ENCODE results near the gene FDXACB1.
A peak's percentile ranks its signal among the peaks of the same experiment; 100 is the strongest.

The FDXACB1 gene

GRCh38 chr11:111878849-111879636 is at the start of gene FDXACB1, which contains the start of gene CFAP68:
Gene FDXACB1 (minus strand): TSS chr11:111879165. CDS start chr11:111879132, 33 bp downstream.
Gene CFAP68 (plus strand): TSS chr11:111879541. CDS start chr11:111879561, 20 bp downstream.
- Histone ChIP-seq H3K36me3 (replicated peaks; ENCODE audit: insufficient read depth, low read length) (no peaks in the 10 kb centered on the region), H3F3A (ENCODE audit: insufficient read depth, low read length) (peaks cover 7% of the 10 kb centered on the region), H3K4me3 (ENCODE audit: low read length) (peak within 1 kb of the TSS; percentile 81), H3K9me3 (replicated peaks; ENCODE audit: insufficient read depth, low read length) (no peaks in the 10 kb centered on the region), H4K20me1 (ENCODE audit: insufficient read depth, low read length) (no peaks in the 10 kb centered on the region), H3K27me3 (replicated peaks; ENCODE audit: insufficient read depth, low read length) (no peaks in the 10 kb centered on the region), H3K9me2 (replicated peaks; ENCODE audit: insufficient read depth, low read length) (no peaks in the 10 kb centered on the region), H2AFZ (ENCODE audit: low read length) (peak within 1 kb of the TSS; percentile 89), H3K4me1 (ENCODE audit: low read length) (peaks cover 7% of the 10 kb centered on the region; the same call in 1 of the 2 replicates), H3K27ac (ENCODE audit: low read length) (peak within 1 kb of the TSS; percentile 93), H3K9ac (ENCODE audit: low read length) (peak within 1 kb of the TSS; percentile 85), H3K4me2 (ENCODE audit: low read depth, low read length) (peak within 1 kb of the TSS; percentile 85), H3K79me2 (ENCODE audit: low read length) (peaks cover 8% of the 10 kb centered on the region)
- TF ChIP-seq CTCF (IDR thresholded peaks at IDR 0.05; ENCODE audit: low read length) (peak; percentile 83), EZH2 (optimal IDR thresholded peaks at IDR 0.05; ENCODE audit: low read depth, low read length) (no peak)
- peak; percentile 98 for DNase-seq

GRCh38 chr11:111926505-111927391 is 47.8 kb upstream of the FDXACB1 start:
- Histone ChIP-seq H3K36me3 (replicated peaks; ENCODE audit: insufficient read depth, low read length) (no peaks in the 10 kb centered on the region), H3K27me3 (replicated peaks; ENCODE audit: insufficient read depth, low read length) (no peaks in the 10 kb centered on the region)
- TF ChIP-seq CTCF (IDR thresholded peaks at IDR 0.05; ENCODE audit: low read length) (no peak), EZH2phosphoT487 (IDR thresholded peaks at IDR 0.05; ENCODE audit: low read length) (no peak), EZH2 (optimal IDR thresholded peaks at IDR 0.05; ENCODE audit: low read depth, low read length) (no peak)

GRCh38 chr11:111925953-111926352 is 47.0 kb upstream of the FDXACB1 start:
- no peaks in the 10 kb centered on the region for H3K79me2 ChIP-seq (ENCODE audit: low read length)
- no peaks in the 10 kb centered on the region for H4K20me1 ChIP-seq (ENCODE audit: insufficient read depth, low read length)
- H3K4me2 ChIP-seq (ENCODE audit: low read depth, low read length) = peak overlapping the region; percentile 90
- H3F3A ChIP-seq (ENCODE audit: insufficient read depth, low read length) = peaks cover 7% of the 10 kb centered on the region; the same call in 1 of the 2 replicates
- no peak for TF ChIP-seq EZH2 (optimal IDR thresholded peaks at IDR 0.05; ENCODE audit: low read depth, low read length)
- no peak for TF ChIP-seq EZH2phosphoT487 (IDR thresholded peaks at IDR 0.05; ENCODE audit: low read length)
- TF ChIP-seq CTCF (IDR thresholded peaks at IDR 0.05; ENCODE audit: low read length) = no peak
- no peaks in the 10 kb centered on the region for H3K27me3 ChIP-seq (replicated peaks; ENCODE audit: insufficient read depth, low read length)
- peaks cover 6% of the 10 kb centered on the region for H3K4me1 ChIP-seq (ENCODE audit: low read length)
- H3K9ac ChIP-seq (ENCODE audit: low read length) = peak overlapping the region; percentile 54; the same call in 1 of the 2 replicates
- peak overlapping the region; percentile 54 for H3K4me3 ChIP-seq (ENCODE audit: low read length)
- no peak for DNase-seq
- H3K27ac ChIP-seq (ENCODE audit: low read length) = peak overlapping the region; percentile 72; the same call in 1 of the 2 replicates
- H3K36me3 ChIP-seq (replicated peaks; ENCODE audit: insufficient read depth, low read length) = no peaks in the 10 kb centered on the region
- peak overlapping the region; percentile 73 for H2AFZ ChIP-seq (ENCODE audit: low read length)
- H3K9me3 ChIP-seq (replicated peaks; ENCODE audit: insufficient read depth, low read length) = no peaks in the 10 kb centered on the region
- H3K9me2 ChIP-seq (replicated peaks; ENCODE audit: insufficient read depth, low read length) = no peaks in the 10 kb centered on the region

More at GRCh38 chr11:111926505-111927391, 47.8 kb upstream of the FDXACB1 start:
- peak overlapping the region; percentile 72 for H3K27ac ChIP-seq (ENCODE audit: low read length)
- no peaks in the 10 kb centered on the region for H3K9me2 ChIP-seq (replicated peaks; ENCODE audit: insufficient read depth, low read length)
- DNase-seq = peak; percentile 97
- peak overlapping the region; percentile 60 for H3K4me3 ChIP-seq (ENCODE audit: low read length)
- H3K4me2 ChIP-seq (ENCODE audit: low read depth, low read length) = peak overlapping the region; percentile 90
- H2AFZ ChIP-seq (ENCODE audit: low read length) = peak overlapping the region; percentile 82
- H4K20me1 ChIP-seq (ENCODE audit: insufficient read depth, low read length) = no peaks in the 10 kb centered on the region
- H3F3A ChIP-seq (ENCODE audit: insufficient read depth, low read length) = peaks cover 7% of the 10 kb centered on the region; the same call in 1 of the 2 replicates
- no peaks in the 10 kb centered on the region for H3K79me2 ChIP-seq (ENCODE audit: low read length)
- H3K9me3 ChIP-seq (replicated peaks; ENCODE audit: insufficient read depth, low read length) = no peaks in the 10 kb centered on the region
- H3K4me1 ChIP-seq (ENCODE audit: low read length) = peaks cover 6% of the 10 kb centered on the region
- peak overlapping the region; percentile 54 for H3K9ac ChIP-seq (ENCODE audit: low read length)
